HUES48 (cell line): ENCODE data around the gene COPS2.
"Not testable (repeated sequence)": the region's sequence is repeated elsewhere in the genome, so short reads cannot be mapped to it uniquely, and the experiment has no call there.

Source experiments
- H3K27ac ChIP-seq: one replicate; pipeline ENCODE4 v1.7.0; 2013; ENCODE audit warnings: low read depth, low read length, inconsistent platforms
- H3K27me3 ChIP-seq: 2 replicates; pipeline ENCODE4 v1.6.1; 2013; ENCODE audit warnings: mild to moderate bottlenecking, low read length; ENCODE audit not compliant: control insufficient read depth, insufficient read depth
- H3K36me3 ChIP-seq: 2 replicates; pipeline ENCODE4 v1.6.1; 2013; ENCODE audit warnings: low read length; ENCODE audit not compliant: control insufficient read depth, insufficient read depth
- H3K4me1 ChIP-seq: 2 replicates; pipeline ENCODE4 v1.6.1; 2013; ENCODE audit warnings: mild to moderate bottlenecking, low read length; ENCODE audit not compliant: control insufficient read depth, insufficient read depth
- H3K4me3 ChIP-seq: 2 replicates; pipeline ENCODE4 v1.5.1; 2013; ENCODE audit warnings: mild to moderate bottlenecking, low read depth, low read length
- H3K9ac ChIP-seq: 2 replicates; pipeline ENCODE4 v1.6.1; 2013; ENCODE audit warnings: mild to moderate bottlenecking, low read depth, low read length, moderate library complexity
- H3K9me3 ChIP-seq: 2 replicates; pipeline ENCODE4 v1.6.1; 2013; ENCODE audit warnings: low read length; ENCODE audit not compliant: control insufficient read depth, insufficient read depth

Gene COPS2

DNA sequence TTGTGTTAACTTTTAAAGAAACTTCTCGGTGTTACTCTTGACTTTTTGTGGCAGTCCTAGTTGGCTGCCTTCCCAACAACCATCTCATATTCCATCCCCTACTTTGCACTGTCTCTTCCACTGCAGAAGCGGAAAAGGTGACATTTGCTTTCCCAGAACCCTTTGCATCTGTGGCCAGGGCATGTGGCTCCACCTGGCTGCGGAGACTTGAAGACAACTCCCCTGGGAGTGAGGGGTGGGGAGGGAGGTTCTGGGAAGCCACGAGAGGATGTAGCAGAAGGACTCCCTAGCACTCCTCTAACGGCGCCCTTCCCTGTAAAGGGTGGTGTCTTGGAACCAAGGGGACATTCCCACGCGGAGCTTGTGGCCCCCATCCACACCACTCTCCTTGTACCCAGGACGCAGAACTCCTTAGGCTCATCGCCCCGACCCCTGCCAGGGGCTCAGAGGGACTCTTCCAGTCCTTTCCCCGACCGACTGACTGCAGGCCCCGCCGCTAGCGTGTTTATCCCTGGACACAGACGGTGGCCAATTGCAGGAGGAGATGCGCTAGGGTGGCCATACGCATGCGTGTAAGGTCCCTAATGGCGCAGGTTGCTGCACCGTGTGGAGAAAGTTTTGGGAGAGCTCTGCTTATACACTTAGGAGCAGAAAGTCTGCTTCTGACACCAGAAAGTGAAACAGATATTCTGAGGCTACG lies 75.9 kb downstream of the COPS2 start:
- Histone ChIP-seq H3K9me3 (no peaks in the 10 kb centered on the region), H3K9ac (no peak overlapping the region), H3K4me3 (no peak overlapping the region), H3K27me3 (no peaks in the 10 kb centered on the region), H3K27ac (no peak overlapping the region), H3K4me1 (no peaks in the 10 kb centered on the region), H3K36me3 (no peaks in the 10 kb centered on the region)

DNA sequence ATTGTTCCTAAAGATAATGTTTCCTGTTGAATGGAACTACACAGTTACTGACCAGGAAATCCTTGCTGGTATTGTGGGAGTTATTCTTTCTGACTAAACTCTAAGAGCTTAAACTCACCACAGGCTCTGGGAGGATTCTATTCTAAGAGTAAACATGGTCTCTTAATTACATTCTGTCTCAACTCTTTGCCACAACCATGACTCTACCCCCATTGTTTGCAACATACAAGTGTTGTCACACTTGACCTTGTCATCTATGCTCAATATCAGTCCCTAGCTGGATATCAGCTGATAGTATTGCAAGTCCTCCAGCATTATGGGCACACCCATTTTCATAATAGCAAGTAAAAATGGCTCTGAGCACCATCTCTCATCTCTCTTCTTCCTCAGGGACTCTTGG lies 79.5 kb downstream of the COPS2 start:
- Histone ChIP-seq H3K9me3 (no peaks in the 10 kb centered on the region), H3K4me1 (no peaks in the 10 kb centered on the region)

DNA sequence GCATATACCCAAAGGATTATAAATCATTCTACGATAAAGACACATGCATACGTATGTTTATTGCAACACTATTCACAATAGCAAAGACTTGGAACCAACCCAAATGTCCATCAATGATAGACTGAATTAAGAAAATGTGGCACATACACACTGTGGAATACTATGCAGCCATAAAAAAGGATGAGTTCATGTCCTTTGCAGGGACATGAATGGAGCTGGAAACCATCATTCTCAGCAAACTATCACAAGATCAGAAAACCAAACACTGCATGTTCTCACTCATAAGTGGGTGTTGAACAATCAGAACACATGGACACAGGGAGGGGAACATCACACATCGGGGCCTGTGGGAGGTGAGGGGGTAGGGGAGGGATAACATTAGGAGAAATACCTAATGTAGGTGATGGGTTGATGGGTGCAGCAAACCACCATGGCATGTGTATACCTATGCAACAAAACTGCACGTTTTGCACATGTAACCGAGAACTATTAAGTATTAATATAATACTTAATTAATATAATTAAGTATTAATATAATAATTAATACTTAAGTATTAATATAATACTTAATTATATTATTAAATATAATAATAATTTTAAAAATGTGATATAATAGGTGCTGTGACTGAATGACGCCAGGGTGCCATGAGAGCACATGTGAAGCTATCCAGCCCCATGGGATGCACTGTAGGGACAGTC lies 80.7 kb downstream of the COPS2 start:
- H3K9ac ChIP-seq, H3K4me3 ChIP-seq, H3K4me1 ChIP-seq, H3K9me3 ChIP-seq, H3K36me3 ChIP-seq, H3K27me3 ChIP-seq, H3K27ac ChIP-seq: not testable (repeated sequence)

More for the DNA sequence above, 79.5 kb downstream of the COPS2 start:
- H3K27me3 ChIP-seq, result no peaks in the 10 kb centered on the region
- no peak overlapping the region for H3K27ac ChIP-seq
- no peaks in the 10 kb centered on the region for H3K36me3 ChIP-seq
- H3K4me3 ChIP-seq, result no peak overlapping the region
- no peak overlapping the region for H3K9ac ChIP-seq
